Tongue (tissue), 1 donor: ENCODE data around the gene XDH. TPM values are rescaled to one million over a fixed set of nuclear protein-coding genes. Genes with fewer than 3 reads are reported as not detected.

Source experiments
- total RNA-seq: library from RNA; depleted of rRNA; stranded (reverse); fragments of >200 nt; gene quantifications from one replicate; pipeline ENCODE4 v1.2.3, GENCODE V29; 2014

Gene XDH
- total RNA-seq, 1 donor from 2014 or later, result 0.21 TPM

Other genes with a start within 250 kb of the XDH start
- 20.5 TPM for gene CAPN14, start 197.2 kb downstream of the XDH start, total RNA-seq
- gene EHD3, start 180.6 kb downstream of the XDH start, total RNA-seq, result 11.4 TPM
- 0.10 TPM for gene SRD5A2, start 166.2 kb upstream of the XDH start, total RNA-seq